Measurements from ENCODE around the gene ERMAP.
"Not testable (repeated sequence)": the region's sequence is repeated elsewhere in the genome, so short reads cannot be mapped to it uniquely, and the experiment has no call there.

ERMAP gene

DNA sequence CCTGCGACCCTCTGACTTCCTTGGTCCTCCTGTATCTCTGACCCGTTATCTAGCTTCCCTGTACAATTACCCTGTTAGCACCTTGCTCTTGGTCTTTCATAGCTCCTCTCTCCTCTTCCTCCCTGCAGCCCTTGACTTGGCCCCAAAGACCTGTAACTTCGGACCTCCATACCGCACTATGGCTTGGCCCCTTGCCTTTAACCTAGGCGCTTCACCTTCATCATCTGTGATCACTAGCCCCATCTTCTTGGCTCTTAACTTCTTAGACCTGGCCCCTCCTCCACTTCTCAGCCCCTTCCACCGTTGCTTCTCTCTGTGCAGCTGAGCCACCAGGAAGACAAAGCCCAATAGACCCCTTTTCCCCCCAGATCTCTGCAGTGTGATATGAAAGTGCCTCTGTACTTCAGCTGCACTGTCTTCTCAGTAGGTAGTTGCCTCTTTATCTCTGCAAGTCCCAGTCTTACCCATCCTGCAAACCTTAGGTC, 30.2 kb downstream of the ERMAP start:
- H3K9me3 Mint-ChIP-seq = peaks cover 0 to 5% of the 10 kb centered on the region in 2 donors
- ATAC-seq = no peak
- H3K27ac Mint-ChIP-seq = peak overlapping the region; percentile 13 to 94
- no peaks in the 10 kb centered on the region for H3K27me3 Mint-ChIP-seq
- DNase-seq = no peak
- peaks cover 28% of the 10 kb centered on the region for H3K4me1 Mint-ChIP-seq
- peak overlapping the region; percentile 85 to 94 for H3K4me3 Mint-ChIP-seq

DNA sequence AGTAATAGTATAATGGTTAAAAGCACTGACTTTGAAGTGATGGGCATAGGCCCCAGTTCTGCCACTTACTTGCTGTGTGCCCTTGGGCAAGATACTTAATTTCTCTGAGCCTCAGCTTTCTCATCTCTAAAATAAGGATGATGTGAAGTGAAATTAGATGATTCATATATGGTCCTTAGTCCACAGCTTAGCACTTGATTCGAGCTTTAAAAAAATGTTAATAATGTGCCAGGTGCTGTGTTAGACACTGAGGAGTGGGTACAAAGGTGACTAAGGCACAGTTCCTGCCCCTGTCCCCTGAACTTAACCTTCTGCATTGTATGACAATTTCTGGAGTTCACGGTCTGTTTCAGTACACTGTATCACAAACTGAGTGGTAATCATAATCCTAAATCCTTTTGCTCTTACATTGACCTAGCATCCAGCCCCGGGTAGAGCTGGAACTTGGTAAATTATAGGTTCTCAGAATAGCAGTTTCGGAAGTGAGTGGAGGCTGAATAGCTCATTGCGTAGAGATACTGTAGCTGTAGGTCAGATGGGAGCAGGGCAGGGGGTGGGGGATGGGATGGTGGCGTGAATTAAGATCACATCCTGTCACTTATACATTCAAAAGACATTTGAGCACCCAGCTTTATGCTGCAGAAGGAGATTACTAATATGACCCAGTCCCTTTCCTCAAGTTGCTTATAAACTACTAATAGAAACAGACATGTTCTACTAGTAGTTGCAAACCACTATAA, 31.0 kb downstream of the ERMAP start:
- Mint-ChIP-seq H3K4me1 (peaks cover 28% of the 10 kb centered on the region), H3K27me3 (no peaks in the 10 kb centered on the region), H3K9me3 (peaks cover 0 to 5% of the 10 kb centered on the region in 2 donors), H3K4me3 (peak overlapping the region; percentile 85 to 94), H3K27ac (peak overlapping the region in 1 of 2 donors; percentile 94)
- ATAC-seq (no peak), DNase-seq (no peak)

DNA sequence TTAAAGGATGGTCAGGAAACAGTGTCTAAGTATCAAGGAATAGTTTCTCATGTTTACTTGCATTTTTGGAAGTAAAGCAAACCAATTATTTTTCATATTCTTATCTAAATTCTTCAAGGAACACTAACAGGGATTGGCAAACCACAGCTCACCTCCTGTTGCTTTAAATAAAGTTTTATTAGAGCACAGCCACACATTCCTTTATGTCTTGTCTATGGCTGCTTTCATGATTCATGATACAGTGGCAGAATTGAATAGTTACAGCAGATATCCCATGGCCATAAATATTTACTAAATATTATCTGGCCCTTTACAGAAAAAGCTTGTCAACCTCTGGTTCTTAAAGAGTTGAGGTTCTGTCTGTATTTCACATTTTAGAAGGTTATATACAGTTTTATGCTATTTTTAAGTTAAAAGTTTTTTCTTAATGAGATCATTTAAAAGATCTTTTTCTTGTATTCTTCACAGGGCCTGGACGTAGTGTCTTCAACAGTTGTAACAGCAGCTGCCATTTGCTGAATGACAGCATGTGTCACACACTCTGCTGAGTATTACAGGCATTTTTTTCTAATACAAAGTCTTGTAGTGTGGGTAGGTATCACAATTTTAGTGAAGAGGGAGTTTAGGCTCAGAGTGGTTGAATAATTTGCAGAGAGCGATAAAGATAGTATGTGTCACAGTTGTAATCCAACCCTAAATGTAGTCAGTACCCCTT, 32.1 kb downstream of the ERMAP start:
- DNase-seq (no peak), ATAC-seq (no peak)
- H3K4me3 Mint-ChIP-seq = no peak overlapping the region
- peak overlapping the region; percentile 13 to 41 for H3K27ac Mint-ChIP-seq
- H3K27me3 Mint-ChIP-seq = no peaks in the 10 kb centered on the region
- H3K9me3 Mint-ChIP-seq = peaks cover 0 to 5% of the 10 kb centered on the region in 2 donors
- H3K4me1 Mint-ChIP-seq = peaks cover 28% of the 10 kb centered on the region

DNA sequence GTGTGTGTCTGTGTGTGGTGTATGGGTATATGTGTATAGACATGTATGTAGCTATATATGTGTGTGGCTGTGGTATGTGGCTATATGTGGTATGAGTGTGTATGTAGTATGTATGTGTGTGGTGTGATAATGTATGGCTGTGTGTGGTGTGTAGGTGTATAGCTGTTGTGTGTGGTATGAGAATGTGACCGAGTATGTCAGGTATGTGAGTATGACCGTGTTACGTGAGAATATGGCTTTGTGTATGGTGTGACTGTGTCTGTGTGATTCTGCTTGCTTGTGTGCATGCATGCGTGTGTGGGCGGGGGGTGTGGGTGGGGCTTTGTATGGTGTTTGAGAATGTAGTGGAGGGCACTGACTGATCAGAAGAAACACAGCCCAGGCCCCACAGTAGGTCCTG, 33.0 kb downstream of the ERMAP start:
- ATAC-seq = no peak
- peaks cover 28% of the 10 kb centered on the region for H3K4me1 Mint-ChIP-seq
- H3K27me3 Mint-ChIP-seq = no peaks in the 10 kb centered on the region
- H3K27ac Mint-ChIP-seq = peak overlapping the region in 1 of 2 donors; percentile 0
- no peak overlapping the region for H3K4me3 Mint-ChIP-seq
- H3K9me3 Mint-ChIP-seq = peaks cover 0 to 5% of the 10 kb centered on the region in 2 donors
- no peak for DNase-seq

DNA sequence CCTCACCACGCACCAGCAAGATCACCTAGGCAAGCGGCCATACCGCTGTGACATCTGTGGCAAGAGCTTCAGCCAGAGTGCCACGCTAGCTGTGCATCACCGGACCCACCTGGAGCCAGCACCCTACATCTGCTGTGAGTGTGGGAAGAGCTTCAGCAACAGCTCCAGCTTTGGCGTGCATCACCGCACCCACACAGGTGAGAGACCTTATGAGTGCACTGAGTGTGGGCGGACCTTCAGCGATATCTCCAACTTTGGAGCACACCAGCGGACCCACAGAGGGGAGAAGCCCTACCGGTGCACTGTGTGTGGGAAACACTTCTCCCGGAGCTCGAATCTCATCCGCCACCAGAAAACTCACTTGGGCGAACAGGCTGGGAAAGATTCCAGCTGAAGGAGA, 34.5 kb downstream of the ERMAP start:
- peaks cover 0 to 5% of the 10 kb centered on the region in 2 donors for H3K9me3 Mint-ChIP-seq
- ATAC-seq = no peak
- H3K4me1 Mint-ChIP-seq = peaks cover 28% of the 10 kb centered on the region
- no peak for DNase-seq
- H3K27me3 Mint-ChIP-seq = no peaks in the 10 kb centered on the region
- H3K4me3 Mint-ChIP-seq = no peak overlapping the region
- no peak overlapping the region for H3K27ac Mint-ChIP-seq

DNA sequence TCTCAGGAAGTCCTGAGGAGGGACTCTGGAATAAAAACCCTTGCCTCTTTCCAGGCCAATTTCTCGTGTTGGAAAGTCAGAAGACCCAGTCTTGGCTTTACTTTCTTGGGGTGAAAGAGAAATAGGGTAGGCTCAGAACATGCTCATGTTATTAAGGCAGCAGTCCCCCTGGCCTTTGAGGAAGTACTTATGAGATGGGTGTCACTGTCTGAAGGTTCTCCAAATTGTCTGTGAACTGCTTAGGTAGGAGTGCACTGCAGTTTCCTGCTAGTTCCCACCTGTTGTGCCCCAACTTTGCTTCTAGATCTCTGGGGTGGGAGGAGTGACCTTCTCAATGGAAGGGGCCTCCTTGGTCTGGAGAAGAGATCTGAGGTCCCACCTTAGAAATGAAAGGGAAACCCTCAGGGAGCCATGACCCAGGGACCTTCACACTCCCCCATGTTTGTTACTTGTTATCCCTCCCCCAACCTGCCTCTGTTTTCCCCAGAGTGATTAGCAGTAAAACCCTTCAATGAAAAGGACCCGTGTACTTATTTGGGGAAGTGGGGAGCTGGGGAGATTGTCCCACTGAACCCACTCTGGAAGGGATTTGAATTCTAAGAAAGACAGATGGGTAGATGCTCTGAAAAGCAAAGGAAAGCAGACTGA, 35.2 kb downstream of the ERMAP start:
- DNase-seq (no peak), ATAC-seq (no peak)
- H3K9me3 Mint-ChIP-seq = peaks cover 0 to 5% of the 10 kb centered on the region in 2 donors
- H3K4me1 Mint-ChIP-seq = peaks cover 28% of the 10 kb centered on the region
- no peak overlapping the region for H3K27ac Mint-ChIP-seq
- H3K27me3 Mint-ChIP-seq = no peaks in the 10 kb centered on the region
- no peak overlapping the region for H3K4me3 Mint-ChIP-seq

DNA sequence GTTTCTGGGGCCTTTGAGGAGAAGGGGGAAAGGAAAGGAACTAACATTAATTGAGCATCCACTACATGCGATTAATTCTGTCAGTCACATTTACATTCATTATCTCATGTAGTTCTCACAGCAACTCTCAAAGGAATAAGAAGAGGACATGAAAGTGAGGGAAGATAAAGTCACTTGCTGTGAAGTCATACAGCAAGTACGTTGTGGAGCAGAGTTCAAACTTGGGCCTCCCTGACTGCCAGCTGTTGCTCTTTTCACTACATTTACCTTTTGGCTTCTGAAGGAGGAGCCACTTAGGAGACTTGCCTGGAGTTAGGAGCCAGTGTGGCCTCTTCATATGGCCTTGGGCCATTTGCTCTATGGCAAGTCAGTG, 35.7 kb downstream of the ERMAP start:
- no peaks in the 10 kb centered on the region for H3K27me3 Mint-ChIP-seq
- no peak for DNase-seq
- no peak overlapping the region for H3K27ac Mint-ChIP-seq
- H3K4me1 Mint-ChIP-seq = peaks cover 24% of the 10 kb centered on the region
- peaks cover 0 to 5% of the 10 kb centered on the region in 2 donors for H3K9me3 Mint-ChIP-seq
- H3K4me3 Mint-ChIP-seq = no peak overlapping the region
- no peak for ATAC-seq

DNA sequence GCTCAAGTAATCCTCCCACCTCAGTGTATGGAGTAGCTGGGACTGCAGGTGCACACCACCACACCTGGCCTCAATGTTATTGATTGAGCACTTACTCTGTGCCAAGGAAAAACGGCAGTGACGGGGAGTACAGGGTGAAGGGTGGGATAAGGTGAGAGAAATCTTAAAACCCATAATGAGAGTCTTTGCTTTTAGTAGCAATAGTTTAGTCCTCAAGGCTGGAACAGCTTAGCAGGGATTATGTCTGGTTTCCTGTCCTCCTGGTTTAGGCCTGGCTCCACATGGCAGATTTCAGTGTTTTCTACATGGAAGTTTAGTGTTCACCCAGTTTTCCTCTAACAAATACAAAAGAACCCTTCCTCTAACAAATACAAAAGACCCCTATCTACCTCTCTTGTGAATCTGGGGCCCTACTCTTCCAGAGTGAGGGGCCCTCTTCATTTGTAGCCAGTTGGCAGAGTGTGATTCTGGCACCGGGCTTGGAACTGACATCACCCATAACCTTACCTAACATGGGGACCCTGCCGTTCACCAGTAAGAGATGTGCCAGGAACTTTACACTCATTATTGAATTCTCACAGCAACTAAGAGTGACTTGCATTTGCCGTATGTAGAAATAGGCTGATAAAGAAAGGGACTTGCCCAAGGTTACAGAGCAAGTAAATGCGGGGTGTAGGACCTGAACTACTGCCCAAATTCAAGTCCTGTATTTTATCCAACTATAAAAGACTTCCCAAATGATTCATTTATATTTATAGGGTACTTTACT, 36.4 kb downstream of the ERMAP start:
- ATAC-seq (no peak), DNase-seq (no peak)
- no peak overlapping the region for H3K4me3 Mint-ChIP-seq
- H3K27me3 Mint-ChIP-seq = no peaks in the 10 kb centered on the region
- no peak overlapping the region for H3K27ac Mint-ChIP-seq
- peaks cover 0 to 5% of the 10 kb centered on the region in 2 donors for H3K9me3 Mint-ChIP-seq
- peaks cover 16% of the 10 kb centered on the region for H3K4me1 Mint-ChIP-seq

DNA sequence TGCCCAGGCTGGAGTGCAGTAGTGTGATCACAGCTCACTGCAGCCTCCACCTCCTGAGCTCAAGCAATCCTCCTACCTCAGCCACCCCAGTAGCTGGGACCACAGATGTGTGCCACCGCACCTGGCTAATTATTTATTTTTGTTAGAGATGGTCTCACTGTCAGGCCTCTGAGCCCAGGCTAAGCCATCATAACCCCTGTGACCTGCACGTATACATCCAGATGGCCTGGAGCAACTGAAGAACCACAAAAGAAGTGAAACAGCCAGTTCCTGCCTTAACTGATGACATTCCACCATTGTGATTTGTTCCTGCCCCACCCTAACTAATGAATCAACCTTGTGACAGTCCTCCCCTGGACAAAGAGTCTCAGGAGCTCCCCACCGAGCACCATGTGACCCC, 39.6 kb downstream of the ERMAP start:
- not testable (repeated sequence) for DNase-seq, H3K27ac Mint-ChIP-seq, H3K4me1 Mint-ChIP-seq, H3K4me3 Mint-ChIP-seq, ATAC-seq
- Mint-ChIP-seq H3K27me3 (peaks cover 20% of the 10 kb centered on the region), H3K9me3 (peaks cover 0 to 11% of the 10 kb centered on the region in 2 donors)

DNA sequence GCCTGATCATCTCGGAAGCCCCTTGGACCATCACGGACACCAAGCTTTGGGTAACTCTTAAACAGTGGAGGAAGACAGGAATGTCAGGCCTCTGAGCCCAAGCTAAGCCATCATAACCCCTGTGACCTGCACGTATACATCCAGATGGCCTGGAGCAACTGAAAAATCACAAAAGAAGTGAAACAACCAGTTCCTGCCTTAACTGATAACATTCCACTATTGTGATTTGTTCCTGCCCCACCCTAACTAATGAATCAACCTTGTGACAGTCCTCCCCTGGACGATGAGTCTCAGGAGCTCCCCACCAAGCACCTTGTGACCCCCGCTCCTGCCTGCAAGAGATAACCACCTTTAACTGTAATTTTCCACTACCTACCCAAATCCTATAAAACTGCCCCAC, 42.4 kb downstream of the ERMAP start:
- not testable (repeated sequence) for H3K4me1 Mint-ChIP-seq, H3K27ac Mint-ChIP-seq, H3K4me3 Mint-ChIP-seq, DNase-seq, ATAC-seq
- peaks cover 27% of the 10 kb centered on the region for H3K27me3 Mint-ChIP-seq
- H3K9me3 Mint-ChIP-seq = peaks cover 0 to 11% of the 10 kb centered on the region in 2 donors

DNA sequence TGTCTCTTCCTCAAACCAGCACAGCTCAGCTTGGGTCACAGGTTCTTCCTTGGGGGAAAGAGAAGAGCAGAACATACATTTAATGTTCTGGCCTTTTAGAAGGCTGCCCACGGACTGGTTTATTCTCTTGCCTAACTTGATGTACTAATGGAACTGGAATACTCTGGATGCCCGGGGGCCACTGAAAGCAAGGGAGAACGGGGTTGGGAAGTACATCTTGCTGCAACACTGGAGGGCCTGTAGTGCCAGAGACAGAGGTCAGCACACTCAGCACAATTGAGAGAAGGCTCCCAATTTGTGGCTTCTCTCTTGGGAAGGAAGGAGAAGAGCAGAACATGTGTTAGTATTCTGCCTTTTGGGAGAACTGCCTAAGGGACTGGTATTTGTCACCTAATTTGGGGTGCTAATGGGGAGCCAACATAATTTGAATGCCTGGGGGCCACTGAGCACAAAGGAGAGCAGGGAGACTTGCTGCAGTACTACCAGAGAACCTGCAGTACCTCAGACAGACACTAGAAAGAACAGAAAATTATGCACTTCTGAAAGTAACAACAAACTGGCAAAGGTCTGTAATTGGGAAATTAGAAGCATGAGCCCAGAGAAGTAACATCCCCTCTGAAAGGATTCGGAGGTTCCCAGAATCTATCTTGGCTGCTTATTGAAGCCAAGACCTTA, 43.6 kb downstream of the ERMAP start:
- DNase-seq = no peak
- Mint-ChIP-seq H3K27me3 (peaks cover 27% of the 10 kb centered on the region), H3K27ac (no peak overlapping the region), H3K4me1 (no peaks in the 10 kb centered on the region), H3K4me3 (no peak overlapping the region), H3K9me3 (peaks cover 0 to 11% of the 10 kb centered on the region in 2 donors)
- ATAC-seq = no peak

DNA sequence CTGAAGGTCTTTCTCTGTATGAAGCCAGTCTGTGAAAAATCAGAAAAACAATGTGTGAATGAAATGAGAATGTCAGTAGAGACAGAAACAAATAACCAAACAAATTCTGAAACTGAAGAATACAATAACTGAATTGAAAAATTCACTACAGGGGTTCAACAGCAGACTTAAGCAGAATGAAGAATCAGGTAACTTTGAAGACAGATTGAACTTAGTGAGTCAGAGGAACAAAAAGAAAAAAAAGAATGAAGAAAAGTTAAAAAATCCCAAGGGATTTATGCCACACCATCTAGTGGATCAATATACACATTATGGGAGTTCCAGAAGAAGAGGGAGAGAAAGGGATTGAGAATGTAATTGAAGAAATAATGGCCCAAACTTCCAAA, 44.1 kb downstream of the ERMAP start:
- Mint-ChIP-seq H3K4me3 (no peak overlapping the region), H3K4me1 (no peaks in the 10 kb centered on the region), H3K27ac (no peak overlapping the region), H3K9me3 (peaks cover 0 to 11% of the 10 kb centered on the region in 2 donors), H3K27me3 (peaks cover 27% of the 10 kb centered on the region)
- ATAC-seq (no peak), DNase-seq (no peak)

DNA sequence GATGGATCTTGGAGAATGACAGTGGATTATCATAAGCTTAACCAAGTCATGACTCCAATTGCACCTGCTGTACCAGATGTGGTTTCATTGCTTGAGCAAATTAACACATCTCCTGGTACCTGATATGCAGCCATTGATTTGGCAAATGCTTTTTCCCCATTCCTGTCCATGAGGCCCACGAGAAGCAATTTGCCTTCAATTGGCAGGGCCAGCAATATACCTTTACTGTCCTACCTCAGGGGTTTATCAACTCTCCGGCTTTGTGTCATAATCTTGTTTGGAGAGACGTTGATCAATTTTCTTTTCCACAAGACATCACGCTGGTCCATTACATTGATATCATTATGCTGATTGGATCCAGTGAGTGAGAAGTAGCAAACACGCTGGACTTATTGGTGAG, 49.6 kb downstream of the ERMAP start:
- ATAC-seq (no peak), DNase-seq (no peak)
- Mint-ChIP-seq H3K9me3 (no peaks in the 10 kb centered on the region), H3K27me3 (peaks cover 15% of the 10 kb centered on the region), H3K27ac (no peak overlapping the region), H3K4me3 (no peak overlapping the region), H3K4me1 (no peaks in the 10 kb centered on the region)

DNA sequence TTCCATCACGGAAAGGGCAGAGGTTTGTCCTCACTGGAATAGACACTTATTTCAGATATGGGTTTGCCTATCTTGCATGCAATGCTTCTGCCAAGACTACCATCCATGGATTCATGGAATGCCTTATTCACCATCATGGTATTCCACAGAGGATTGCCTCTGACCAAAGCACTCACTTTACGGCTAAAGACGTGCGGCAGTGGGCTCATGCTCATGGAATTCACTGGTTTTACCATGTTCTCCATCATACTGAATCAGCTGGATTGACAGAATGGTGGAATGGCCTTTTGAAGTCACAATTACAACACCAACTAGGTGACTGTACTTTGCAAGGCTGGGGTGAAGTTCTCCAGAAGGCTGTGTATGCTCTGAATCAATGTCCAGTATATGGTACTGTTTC, 51.5 kb downstream of the ERMAP start:
- H3K27me3 Mint-ChIP-seq = peaks cover 13% of the 10 kb centered on the region
- not testable (repeated sequence) for DNase-seq, H3K4me1 Mint-ChIP-seq, H3K27ac Mint-ChIP-seq, H3K9me3 Mint-ChIP-seq, H3K4me3 Mint-ChIP-seq, ATAC-seq

DNA sequence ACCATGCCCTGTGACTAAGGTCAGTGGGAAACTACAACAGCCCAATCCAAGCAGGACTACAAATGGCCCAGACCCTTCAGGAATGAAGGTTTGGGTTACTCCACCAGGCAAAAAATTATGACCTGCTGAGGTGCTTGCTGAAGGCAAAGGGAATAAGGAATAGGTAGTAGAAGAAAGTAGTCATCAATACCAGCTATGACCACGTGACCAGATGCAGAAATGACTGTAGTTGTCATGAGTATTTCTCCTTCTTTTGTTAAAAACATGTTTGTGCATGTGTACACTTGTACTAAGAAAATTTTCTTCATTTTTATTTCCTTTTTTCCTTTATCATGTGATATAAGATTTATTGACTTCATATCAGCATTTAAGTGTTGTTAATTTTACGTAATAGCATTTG, 52.3 kb downstream of the ERMAP start:
- H3K4me3 Mint-ChIP-seq, H3K27me3 Mint-ChIP-seq, H3K27ac Mint-ChIP-seq, DNase-seq, H3K4me1 Mint-ChIP-seq, ATAC-seq: not testable (repeated sequence)
- H3K9me3 Mint-ChIP-seq = peaks cover 6 to 15% of the 10 kb centered on the region in 2 donors
